MM.1S (cell line): ENCODE results near the gene HERC2.

ENCODE experiments used
- CTCF ChIP-seq: fragments of 300-600 bp; sonication (generic); IDR thresholded peaks from 2 replicates; pipeline ENCODE4 v1.5.1; 2016; ENCODE audit warnings: antibody characterized with exemption, low read length, mixed read lengths
- EZH2phosphoT487 ChIP-seq: fragments of 300-600 bp; sonication (generic); IDR thresholded peaks from 2 replicates; pipeline ENCODE4 v1.6.1; 2018; ENCODE audit warnings: antibody characterized with exemption, low read length

GRCh38 chr15:28185148-28185895 is 136.7 kb downstream of the HERC2 start:
- TF ChIP-seq CTCF (no peak), EZH2phosphoT487 (no peak)
